ENCODE results near the gene MRC1. TPM values are rescaled to one million over a fixed set of nuclear protein-coding genes. Genes with fewer than 3 reads are reported as not detected.

Gene MRC1
- total and polyA plus RNA-seq, 2 donors (not counting 1 experiment from before 2014, with no cell fraction given) = 0.12 TPM; not detected in 1

DNA sequence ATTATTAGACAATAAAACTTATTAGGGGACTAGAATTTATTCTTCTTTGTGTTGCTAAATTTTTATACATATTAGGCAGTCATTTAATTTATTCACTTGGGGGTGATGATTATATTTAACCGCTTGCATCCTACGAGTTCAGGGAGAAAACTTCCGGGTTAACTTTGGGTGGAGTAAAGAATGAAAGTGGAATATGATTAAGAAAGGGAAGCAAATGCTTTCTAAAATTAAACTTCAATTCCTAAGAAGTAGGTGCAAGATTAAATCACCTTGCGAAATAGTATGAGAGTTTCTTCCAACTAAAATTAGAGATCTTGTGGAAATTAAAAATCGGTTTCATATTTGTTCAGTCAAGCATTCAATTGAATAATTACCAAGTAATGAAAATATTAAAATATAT is 33.5 kb downstream of the MRC1 start:
- intact Hi-C loops (cut with micrococcal nuclease) = no loop called here
- Mint-ChIP-seq H3K4me3 (no peak overlapping the region), H3K27me3 (peaks cover 3% of the 10 kb centered on the region), H3K27ac (no peak overlapping the region), H3K4me1 (peaks cover 8% of the 10 kb centered on the region), H3K9me3 (ENCODE audit: insufficient read depth) (no peaks in the 10 kb centered on the region)
- POLR2A ChIA-PET = no interaction called here
- no peak for ATAC-seq (ENCODE audit: low read depth)
- no CpG with 5 or more reads among the region's 5 CpGs for WGBS (ENCODE audit: insufficient coverage)
- DNase-seq = no peak
- Histone ChIP-seq H2AFZ (ENCODE audit: insufficient read depth, low read depth, low read length, poor library complexity, severe bottlenecking) (no peak overlapping the region), H4K20me1 (ENCODE audit: control insufficient read depth, insufficient read depth, low read length, poor library complexity, severe bottlenecking) (no peaks in the 10 kb centered on the region), H3K27ac (ENCODE audit: low read length in 2 of 2) (no peak overlapping the region), H3K36me3 (replicated peaks in 1 of 2; ENCODE audit: control extremely low read depth in 1 of 2, control insufficient read depth in 1 of 2, extremely low read depth in 1 of 2, insufficient read depth in 2 of 2, low read length in 1 of 2) (no peaks in the 10 kb centered on the region), H3K79me2 (ENCODE audit: control insufficient read depth, insufficient read depth, low read length) (no peaks in the 10 kb centered on the region), H3K9me3 (ENCODE audit: control extremely low read depth in 1 of 3, control insufficient read depth in 2 of 3, insufficient read depth in 1 of 3, low read length in 2 of 3) (no peaks in the 10 kb centered on the region), H3K4me1 (ENCODE audit: control insufficient read depth in 2 of 2, insufficient read depth in 2 of 2, low read length in 2 of 2) (peaks cover 10% of the 10 kb centered on the region in 2 donors), H3K4me2 (replicated peaks; ENCODE audit: low read depth, low read length, poor library complexity, severe bottlenecking) (no peak overlapping the region), H3K9ac (ENCODE audit: low read length) (no peak overlapping the region), H3K27me3 (replicated peaks in 1 of 4; ENCODE audit: control extremely low read depth in 1 of 4, control insufficient read depth in 3 of 4, insufficient read depth in 4 of 4, low read length in 3 of 4) (no peaks in the 10 kb centered on the region), H3K4me3 (ENCODE audit: control extremely low read depth in 1 of 5, extremely low read depth in 1 of 5, insufficient read depth in 1 of 5, low read depth in 2 of 5, low read length in 4 of 5) (no peak overlapping the region)
- CTCF ChIA-PET = no interaction called here
- no peak for TF ChIP-seq EZH2 (IDR thresholded peaks at IDR 0.05; ENCODE audit: borderline replicate concordance, insufficient read depth, low read depth, low read length, poor library complexity, severe bottlenecking)
- no peak for TF ChIP-seq CTCF (IDR thresholded peaks at IDR 0.05)

- H3K9me3 ChIP-seq (ENCODE audit: control extremely low read depth in 1 of 3, control insufficient read depth in 2 of 3, insufficient read depth in 1 of 3, low read length in 2 of 3) = no peaks in the 10 kb centered on the region
- WGBS (ENCODE audit: insufficient coverage) = 87% methylated on average over 2 of the region's 5 CpGs
- H3K9me3 Mint-ChIP-seq (ENCODE audit: insufficient read depth) = no peaks in the 10 kb centered on the region
- no peak overlapping the region for H3K4me2 ChIP-seq (replicated peaks; ENCODE audit: low read depth, low read length, poor library complexity, severe bottlenecking)
- intact Hi-C loops (cut with micrococcal nuclease) = no loop called here
- H3K79me2 ChIP-seq (ENCODE audit: control insufficient read depth, insufficient read depth, low read length) = no peaks in the 10 kb centered on the region
- no peak overlapping the region for H3K9ac ChIP-seq (ENCODE audit: low read length)
- no peak overlapping the region for H3K4me3 Mint-ChIP-seq
- H3K27me3 ChIP-seq (replicated peaks in 1 of 4; ENCODE audit: control extremely low read depth in 1 of 4, control insufficient read depth in 3 of 4, insufficient read depth in 4 of 4, low read length in 3 of 4) = no peaks in the 10 kb centered on the region
- H2AFZ ChIP-seq (ENCODE audit: insufficient read depth, low read depth, low read length, poor library complexity, severe bottlenecking) = no peak overlapping the region
- H3K4me1 ChIP-seq (ENCODE audit: control insufficient read depth in 2 of 2, insufficient read depth in 2 of 2, low read length in 2 of 2) = no peaks in the 10 kb centered on the region
- no peaks in the 10 kb centered on the region for H3K36me3 ChIP-seq (replicated peaks in 1 of 2; ENCODE audit: control extremely low read depth in 1 of 2, control insufficient read depth in 1 of 2, extremely low read depth in 1 of 2, insufficient read depth in 2 of 2, low read length in 1 of 2)
- no peak overlapping the region for H3K4me3 ChIP-seq (ENCODE audit: control extremely low read depth in 1 of 5, extremely low read depth in 1 of 5, insufficient read depth in 1 of 5, low read depth in 2 of 5, low read length in 4 of 5)
- ChIA-PET POLR2A (no interaction called here), CTCF (interaction anchor here (1.1 kb wide), 1 partner anchor 257 kb away, joined by 5 read pairs; no protein-coding TSS in a partner anchor)
- H3K27ac Mint-ChIP-seq = no peak overlapping the region
- TF ChIP-seq EZH2 (IDR thresholded peaks at IDR 0.05; ENCODE audit: borderline replicate concordance, insufficient read depth, low read depth, low read length, poor library complexity, severe bottlenecking) (no peak), CTCF (IDR thresholded peaks at IDR 0.05) (peak; percentile 22)
- no peaks in the 10 kb centered on the region for H3K4me1 Mint-ChIP-seq
- no peak overlapping the region for H3K27ac ChIP-seq (ENCODE audit: low read length in 2 of 2)
- H4K20me1 ChIP-seq (ENCODE audit: control insufficient read depth, insufficient read depth, low read length, poor library complexity, severe bottlenecking) = no peaks in the 10 kb centered on the region
- DNase-seq = no peak
- no peak for ATAC-seq (ENCODE audit: low read depth)
- H3K27me3 Mint-ChIP-seq = peaks cover 3% of the 10 kb centered on the region
Measured at GRCh38 chr10:17847585-17848296, 38.6 kb downstream of the MRC1 start.

Data from B cell (primary cell).